OCI-LY7 (cell line): ENCODE measurements around the gene SCAMP3.

Experiments
- EZH2phosphoT487 ChIP-seq: fragments of 200-600 bp; sonication (generic); IDR thresholded peaks from 2 replicates; pipeline ENCODE4 v1.6.1; 2018; ENCODE audit warnings: low read depth, borderline replicate concordance, mild to moderate bottlenecking, mixed run types, antibody characterized with exemption, low read length, moderate library complexity, mixed read lengths
- TF ChIP-seq, protein P1 (sequence below): fragments of 200-600 bp; sonication (generic); conservative IDR thresholded peaks from 2 replicates; pipeline ENCODE4 v1.5.1; 2014; ENCODE audit warnings: mild to moderate bottlenecking, antibody characterized with exemption, low read length, moderate library complexity, mixed read lengths

DNA sequence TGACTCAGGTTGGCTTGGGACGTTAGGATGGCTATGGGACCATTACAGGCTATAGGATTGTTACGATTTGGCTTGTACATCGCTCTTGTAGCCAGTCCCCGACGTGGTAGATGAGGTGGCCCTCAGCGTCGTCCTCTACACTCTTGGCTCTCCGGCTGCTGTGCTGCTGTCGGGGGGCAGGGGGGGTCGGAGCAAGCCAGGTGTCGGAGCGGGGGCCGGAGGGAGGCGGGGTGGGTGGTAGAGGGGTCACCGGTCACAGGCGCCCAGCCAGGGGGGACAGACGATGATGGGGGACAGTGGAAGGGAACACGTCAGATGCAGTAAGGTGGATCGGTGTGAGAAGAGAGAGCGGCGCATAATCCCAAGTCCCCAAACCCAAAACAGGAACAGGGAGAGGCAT, 6.5 kb upstream of the SCAMP3 start:
- TF ChIP-seq, protein P1, sequence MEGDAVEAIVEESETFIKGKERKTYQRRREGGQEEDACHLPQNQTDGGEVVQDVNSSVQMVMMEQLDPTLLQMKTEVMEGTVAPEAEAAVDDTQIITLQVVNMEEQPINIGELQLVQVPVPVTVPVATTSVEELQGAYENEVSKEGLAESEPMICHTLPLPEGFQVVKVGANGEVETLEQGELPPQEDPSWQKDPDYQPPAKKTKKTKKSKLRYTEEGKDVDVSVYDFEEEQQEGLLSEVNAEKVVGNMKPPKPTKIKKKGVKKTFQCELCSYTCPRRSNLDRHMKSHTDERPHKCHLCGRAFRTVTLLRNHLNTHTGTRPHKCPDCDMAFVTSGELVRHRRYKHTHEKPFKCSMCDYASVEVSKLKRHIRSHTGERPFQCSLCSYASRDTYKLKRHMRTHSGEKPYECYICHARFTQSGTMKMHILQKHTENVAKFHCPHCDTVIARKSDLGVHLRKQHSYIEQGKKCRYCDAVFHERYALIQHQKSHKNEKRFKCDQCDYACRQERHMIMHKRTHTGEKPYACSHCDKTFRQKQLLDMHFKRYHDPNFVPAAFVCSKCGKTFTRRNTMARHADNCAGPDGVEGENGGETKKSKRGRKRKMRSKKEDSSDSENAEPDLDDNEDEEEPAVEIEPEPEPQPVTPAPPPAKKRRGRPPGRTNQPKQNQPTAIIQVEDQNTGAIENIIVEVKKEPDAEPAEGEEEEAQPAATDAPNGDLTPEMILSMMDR: no peak
- no peak for TF ChIP-seq EZH2phosphoT487
